Urothelium cell line (cell line): Measurements from ENCODE around the gene CYLD.

Source experiments
- DNase-seq: peaks from one replicate; pipeline ENCODE4 v3.0.0; 2011; ENCODE audit warnings: low spot score, mixed read lengths
- FAIRE-seq: peaks from 2 replicates; lab custom pipeline; 2011; peaks lifted over from hg19 to GRCh38; lab: Jason Lieb, UNC

CYLD gene

GRCh38 chr16:50741781-50742575, at the start of gene CYLD:
CYLD (plus strand) TSS chr16:50742086; CDS start chr16:50749699, 7,613 bp downstream.
- DNase-seq (peak; percentile 98), FAIRE-seq (peak; percentile 89)

DNA sequence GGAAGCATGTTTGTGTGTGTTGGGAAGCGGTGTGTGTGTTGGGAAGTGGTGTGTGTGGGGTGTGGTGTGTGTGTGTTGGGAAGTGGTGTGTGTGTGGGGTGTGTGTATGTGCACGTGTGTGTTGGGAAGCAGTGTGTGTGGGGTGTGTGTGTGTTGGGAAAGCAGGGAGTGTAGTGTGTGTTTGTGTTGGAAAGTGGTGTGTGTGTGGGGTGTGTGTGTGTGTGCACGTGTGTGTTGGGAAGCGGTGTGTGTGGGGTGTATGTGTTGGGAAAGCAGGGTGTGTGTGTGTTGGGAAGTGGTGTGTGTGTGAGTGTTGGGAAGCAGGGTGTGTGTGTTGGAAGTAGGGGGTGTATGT, 49.3 kb upstream of the CYLD start:
- FAIRE-seq = peak; percentile 97
- DNase-seq = no peak

DNA sequence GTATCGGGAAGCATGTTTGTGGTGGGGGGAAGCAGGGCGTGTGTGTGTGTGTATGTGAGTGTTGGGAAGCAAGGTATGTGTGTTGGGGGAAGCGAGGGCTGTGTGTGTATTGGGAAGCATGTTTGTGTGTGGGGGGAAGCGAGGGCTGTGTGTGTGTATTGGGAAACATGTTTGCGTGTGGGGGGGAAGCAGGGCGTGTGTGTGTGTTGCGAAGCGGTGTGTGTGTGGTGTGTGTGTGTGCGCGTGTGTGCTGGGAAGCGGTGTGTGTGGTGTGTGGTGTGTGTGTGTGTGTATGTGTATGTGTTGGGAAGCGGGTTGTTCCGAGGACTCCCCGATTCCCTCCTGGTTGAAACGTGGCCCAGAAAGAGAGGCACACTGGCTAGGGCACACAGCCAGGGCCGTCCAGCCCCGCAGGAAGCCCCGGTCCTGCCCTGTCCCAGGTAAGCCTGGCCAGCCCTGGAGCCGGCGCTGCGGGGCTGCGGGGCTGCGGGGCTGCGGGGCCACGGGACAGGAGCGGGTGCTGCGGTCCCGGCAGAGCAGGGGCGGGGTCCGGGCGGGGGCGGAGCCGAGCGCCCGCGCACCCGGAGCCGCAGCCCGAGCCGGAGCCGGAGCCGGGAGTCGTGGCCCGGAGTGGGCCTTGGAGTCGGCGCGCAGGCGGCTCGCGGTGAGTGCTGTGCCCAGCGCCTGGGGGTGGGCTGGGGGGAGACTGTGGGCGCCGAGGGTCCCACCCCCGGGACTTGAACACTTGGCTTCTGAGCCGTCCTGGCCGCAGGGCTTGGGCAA, 48.7 kb upstream of the CYLD start, which contains the start of gene NOD2:
Gene NOD2 (plus strand): TSS at position 608 of the 783 bp plus-strand sequence. CDS start 5,890 bp downstream, outside the sequence.
- FAIRE-seq = no peak
- peak; percentile 46 for DNase-seq

DNA sequence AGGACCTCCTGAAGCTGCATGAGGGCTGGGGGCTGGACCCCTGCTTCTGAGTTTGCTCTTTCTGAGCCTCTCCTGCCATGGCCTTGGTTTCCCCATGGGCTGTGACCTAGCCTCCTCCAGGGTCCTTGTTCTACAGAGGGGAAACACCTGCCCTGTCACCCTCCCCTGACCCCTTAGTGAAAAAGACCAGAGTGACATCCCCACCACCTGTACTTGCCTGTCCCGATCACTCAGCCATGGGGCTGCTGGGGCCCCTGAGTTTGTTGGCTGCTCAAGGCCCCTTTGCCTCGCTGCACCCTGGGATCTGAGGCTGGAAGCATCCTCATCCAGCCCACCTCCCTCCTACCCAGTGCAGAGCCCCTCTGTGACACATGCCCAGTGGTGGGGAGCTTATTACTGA, 47.7 kb upstream of the CYLD start:
- DNase-seq (no peak), FAIRE-seq (no peak)

GRCh38 chr16:50695017-50696000, 46.6 kb upstream of the CYLD start:
- no peak for DNase-seq
- FAIRE-seq = no peak

GRCh38 chr16:50696126-50696525, 45.8 kb upstream of the CYLD start:
- DNase-seq (no peak), FAIRE-seq (no peak)

DNA sequence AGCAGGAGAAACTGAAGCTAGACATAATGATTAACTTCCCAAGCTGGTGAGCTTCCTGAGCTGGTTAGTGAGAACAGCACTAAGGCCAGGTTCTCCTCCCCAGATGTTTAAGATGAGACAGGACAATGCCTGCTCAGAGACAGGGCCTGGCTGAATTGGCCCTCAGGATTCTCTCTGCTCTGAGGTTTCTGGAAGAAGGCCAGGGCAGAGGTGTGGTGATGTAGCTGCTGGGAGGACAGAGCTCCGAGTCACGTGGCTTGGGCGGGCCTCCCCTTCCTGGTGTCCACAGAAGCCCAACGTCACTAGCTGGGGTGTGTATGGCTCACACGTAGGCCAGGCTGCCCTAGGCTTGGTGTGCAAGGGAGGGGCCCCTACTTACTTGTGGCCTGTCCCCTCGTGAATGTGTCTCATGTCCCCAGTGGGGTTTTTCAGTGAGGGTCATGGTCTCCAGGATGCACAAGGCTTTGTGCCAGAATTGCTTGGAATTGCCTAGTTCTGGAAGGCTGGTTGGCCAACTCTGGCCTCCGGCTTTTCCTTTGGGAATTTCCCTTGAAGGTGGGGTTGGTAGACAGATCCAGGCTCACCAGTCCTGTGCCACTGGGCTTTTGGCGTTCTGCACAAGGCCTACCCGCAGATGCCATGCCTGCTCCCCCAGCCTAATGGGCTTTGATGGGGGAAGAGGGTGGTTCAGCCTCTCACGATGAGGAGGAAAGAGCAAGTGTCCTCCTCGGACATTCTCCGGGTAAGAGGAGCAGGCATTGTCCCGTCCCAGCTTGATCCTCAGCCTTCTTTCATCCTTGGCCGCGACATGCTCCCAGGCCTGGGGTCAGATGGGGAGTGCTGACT, 45.1 kb upstream of the CYLD start:
- FAIRE-seq (no peak), DNase-seq (peak; percentile 71)

DNA sequence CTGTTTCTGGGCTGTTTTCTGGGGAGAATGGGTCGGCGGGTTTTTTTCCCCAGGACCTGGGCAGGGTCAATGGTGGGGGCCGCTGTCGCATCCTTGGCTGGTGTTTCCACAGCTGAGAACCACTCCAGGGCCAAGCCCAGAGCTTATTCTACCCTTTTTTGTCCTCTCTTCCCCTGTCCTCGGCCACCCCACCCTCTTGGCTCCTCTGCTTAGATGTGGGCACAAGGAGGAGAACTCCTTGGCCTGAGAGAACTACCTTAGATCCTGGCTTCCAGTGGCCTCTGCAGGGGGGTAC, 44.5 kb upstream of the CYLD start:
- FAIRE-seq (no peak), DNase-seq (no peak)

DNA sequence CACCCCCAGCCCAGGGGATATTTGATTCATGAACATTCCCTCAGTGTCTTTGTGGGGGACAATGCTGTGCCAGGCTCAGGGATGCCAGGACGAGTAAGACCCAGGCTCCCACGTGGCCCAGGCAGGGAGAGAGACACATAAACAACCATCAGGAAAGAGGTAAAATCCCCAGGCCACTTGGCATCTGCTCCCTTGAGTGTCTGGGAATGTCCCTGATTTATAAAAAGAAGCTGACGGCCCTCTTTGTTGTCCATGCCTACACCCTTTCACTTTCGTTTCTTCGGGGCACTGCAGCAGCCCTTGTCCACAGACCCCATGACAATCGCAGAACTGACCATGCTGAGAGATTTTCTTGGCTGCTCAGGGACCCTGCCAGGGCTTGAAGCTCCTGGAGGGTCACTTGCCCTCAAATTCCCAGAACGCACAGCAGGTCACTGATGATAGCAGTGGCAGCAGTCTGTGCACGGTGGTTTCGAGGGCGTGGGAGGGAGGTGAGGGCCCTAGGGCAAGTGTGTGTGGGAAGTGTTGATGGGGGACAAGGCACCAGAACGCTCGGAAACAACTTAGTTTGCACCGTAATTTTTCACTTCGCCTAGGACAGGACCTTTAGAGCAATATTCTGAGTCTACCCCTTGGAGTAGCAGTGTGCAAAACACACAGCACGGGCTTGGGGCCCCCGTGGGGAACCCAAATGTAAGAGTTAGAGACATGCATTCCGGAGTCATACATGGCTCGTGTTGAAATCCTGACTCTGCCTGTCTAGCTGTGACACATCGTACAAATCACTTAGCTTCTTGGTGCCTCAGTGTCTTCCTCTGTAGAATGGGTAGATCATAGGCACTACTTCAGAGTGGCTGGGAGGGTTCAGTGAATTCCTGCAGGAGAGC, 43.8 kb upstream of the CYLD start:
- no peak for FAIRE-seq
- peak; percentile 26 for DNase-seq

DNA sequence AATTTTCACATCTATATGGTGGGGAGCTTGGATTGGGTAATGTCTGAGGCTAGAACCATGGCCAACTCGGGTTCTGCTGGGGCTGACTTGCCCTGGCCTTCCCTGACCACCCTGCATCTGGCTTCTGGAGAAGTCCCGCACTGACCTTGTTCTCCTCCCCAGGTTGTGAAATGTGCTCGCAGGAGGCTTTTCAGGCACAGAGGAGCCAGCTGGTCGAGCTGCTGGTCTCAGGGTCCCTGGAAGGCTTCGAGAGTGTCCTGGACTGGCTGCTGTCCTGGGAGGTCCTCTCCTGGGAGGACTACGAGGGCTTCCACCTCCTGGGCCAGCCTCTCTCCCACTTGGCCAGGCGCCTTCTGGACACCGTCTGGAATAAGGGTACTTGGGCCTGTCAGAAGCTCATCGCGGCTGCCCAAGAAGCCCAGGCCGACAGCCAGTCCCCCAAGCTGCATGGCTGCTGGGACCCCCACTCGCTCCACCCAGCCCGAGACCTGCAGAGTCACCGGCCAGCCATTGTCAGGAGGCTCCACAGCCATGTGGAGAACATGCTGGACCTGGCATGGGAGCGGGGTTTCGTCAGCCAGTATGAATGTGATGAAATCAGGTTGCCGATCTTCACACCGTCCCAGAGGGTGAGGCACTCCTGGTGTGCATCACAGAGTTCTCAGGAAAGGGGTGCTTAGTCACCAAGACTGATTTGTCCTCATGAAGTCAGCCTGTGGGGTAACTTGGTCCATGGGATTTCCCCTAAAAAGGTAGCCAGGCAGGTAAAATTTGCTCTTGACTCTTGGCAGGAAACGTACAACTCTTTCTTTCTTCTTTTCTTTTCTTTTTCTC, 42.3 kb upstream of the CYLD start:
- FAIRE-seq (no peak), DNase-seq (no peak)

GRCh38 chr16:50702725-50703124, 39.2 kb upstream of the CYLD start:
- no peak for FAIRE-seq
- DNase-seq = no peak

GRCh38 chr16:50704245-50704644, 37.6 kb upstream of the CYLD start:
- no peak for FAIRE-seq
- no peak for DNase-seq

DNA sequence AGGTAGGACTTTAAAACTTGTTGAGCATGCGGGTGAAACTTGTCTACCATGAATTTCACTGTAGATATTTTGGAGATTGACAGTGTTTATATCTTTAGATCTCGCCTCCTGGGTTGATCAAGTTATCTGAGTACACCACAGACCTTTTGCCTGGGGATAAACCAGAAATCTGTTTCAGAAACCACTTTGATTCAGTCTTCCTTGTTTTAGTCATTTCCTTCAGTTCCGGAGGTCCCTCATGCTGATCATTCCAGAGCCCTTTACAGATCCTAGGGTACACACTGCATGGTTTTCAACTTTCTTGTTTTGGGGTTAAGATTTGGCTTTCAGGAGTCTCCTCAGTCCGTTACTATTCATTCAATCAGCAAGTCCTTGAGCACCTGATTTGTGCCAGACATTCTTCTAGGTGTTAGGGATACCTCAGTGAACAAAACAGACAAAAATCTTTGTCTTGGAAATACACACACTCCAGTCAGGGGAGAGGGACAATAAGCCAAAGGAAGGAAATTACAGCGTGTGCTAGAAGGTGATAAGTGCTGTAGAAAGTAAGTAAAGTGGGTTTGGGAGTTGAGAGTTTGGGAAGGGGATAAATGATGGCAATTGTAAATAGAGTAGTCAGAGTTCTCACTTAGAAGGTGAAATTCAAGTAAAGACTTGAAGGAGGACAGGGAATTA, 36.3 kb upstream of the CYLD start:
- no peak for FAIRE-seq
- DNase-seq = no peak

DNA sequence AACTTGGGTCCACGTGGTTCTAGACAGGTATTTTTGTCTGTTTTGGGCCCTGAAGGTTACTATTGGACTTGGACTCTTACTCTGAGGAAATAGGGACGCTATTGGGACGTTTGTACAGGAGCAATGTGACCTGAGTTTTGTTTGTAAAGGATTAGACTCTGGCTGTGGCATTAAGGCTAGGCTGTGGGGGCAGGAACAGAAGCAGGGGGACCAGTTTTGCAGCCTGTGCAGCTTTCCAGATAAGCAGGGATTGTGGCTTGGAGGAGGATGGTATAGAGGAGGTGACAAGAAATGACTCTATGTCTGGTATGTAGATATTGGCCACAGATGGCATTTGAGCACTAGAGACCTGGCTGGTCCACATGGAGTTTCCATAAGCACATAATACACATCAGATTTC, 35.6 kb upstream of the CYLD start:
- DNase-seq (no peak), FAIRE-seq (no peak)

DNA sequence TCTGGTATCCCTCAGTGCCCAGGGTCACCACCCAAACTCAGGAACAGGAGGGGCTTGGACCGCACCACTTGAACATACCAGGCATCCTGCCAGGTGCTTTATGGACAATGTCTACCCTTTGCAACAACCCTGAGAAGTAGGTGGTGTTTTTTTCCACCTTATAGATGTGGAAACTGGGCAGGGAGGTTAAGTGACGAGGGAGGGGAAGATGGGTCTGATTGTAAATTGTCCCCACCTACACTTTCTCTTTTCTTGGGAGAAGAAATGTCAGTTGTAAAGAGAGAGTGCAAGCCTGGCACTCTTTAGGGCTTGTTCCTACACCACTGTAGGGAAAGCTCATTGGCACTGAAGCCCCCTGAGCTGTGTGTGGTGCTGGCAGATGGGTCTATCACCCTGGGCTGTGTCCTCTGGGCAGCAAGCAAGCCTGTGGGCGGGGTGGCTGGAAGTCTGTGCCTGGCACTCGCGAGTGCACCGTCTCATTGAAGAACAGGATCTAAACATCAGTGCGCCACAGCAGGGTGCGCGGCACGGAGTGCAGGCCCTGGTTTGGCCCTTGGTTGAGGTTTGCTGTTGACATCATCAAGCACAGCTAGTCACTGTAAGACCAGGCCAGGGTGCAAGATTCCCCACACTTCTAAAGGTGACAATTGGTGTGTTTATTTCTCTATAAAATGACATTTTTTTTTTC, 33.4 kb upstream of the CYLD start:
- FAIRE-seq (no peak), DNase-seq (no peak)

- no peak for DNase-seq
These were observed 32.7 kb upstream of the CYLD start for GRCh38 chr16:50709061-50709684.

DNA sequence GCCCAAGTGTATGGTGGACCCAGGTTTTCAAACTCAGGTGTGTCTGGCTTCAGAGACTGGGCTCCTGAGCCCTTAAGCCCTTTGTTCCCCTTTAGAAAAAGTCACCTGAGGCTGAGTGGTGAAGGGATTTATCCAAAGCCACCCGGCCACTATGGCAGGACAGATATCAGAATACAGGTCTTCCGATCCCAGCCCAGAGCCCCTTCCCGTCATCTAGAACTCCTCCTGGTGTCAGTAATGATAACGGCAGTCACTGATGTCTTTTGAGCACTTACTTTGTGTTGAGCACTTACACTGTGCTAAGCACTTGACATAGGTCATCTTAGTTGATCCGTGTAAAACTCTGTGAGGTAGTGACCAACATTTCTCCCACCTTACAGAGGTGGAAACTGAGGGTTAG, 31.9 kb upstream of the CYLD start:
- FAIRE-seq (no peak), DNase-seq (no peak)

More at GRCh38 chr16:50709061-50709684, 32.7 kb upstream of the CYLD start:
- no peak for FAIRE-seq
